H9 (cell line): ENCODE results near the gene AFDN. TPM values are rescaled to one million over a fixed set of nuclear protein-coding genes. Genes with fewer than 3 reads are reported as not detected.

Source experiments
- DNase-seq: peaks from one replicate; pipeline ENCODE4 v3.0.0-alpha.2; 2017
- H2AFZ ChIP-seq: one replicate; pipeline ENCODE4 v1.6.1; 2013; ENCODE audit warnings: mild to moderate bottlenecking, low read length, control low read depth, moderate library complexity
- H2AK5ac ChIP-seq: 2 replicates; pipeline ENCODE4 v1.6.1; 2013; ENCODE audit warnings: low read length, control low read depth, mixed read lengths; ENCODE audit not compliant: insufficient read length
- H2BK120ac ChIP-seq: one replicate; pipeline ENCODE4 v1.6.1; 2013; ENCODE audit warnings: low read depth, mild to moderate bottlenecking, low read length, control low read depth, inconsistent platforms; ENCODE audit not compliant: poor library complexity, severe bottlenecking
- H2BK12ac ChIP-seq: 2 replicates; pipeline ENCODE4 v1.6.1; 2013; ENCODE audit warnings: low read length, control low read depth, mixed read lengths, low read depth; ENCODE audit not compliant: insufficient read length
- H2BK15ac ChIP-seq: 2 replicates; pipeline ENCODE4 v1.6.1; 2013; ENCODE audit warnings: low read depth, low read length, control low read depth
- H2BK20ac ChIP-seq: one replicate; pipeline ENCODE4 v1.6.1; 2013; ENCODE audit warnings: low read depth, mild to moderate bottlenecking, low read length, control low read depth, inconsistent platforms; ENCODE audit not compliant: poor library complexity, severe bottlenecking
- H2BK5ac ChIP-seq: 2 replicates; pipeline ENCODE4 v1.6.1; 2013; ENCODE audit warnings: low read length, control low read depth, mixed read lengths; ENCODE audit not compliant: insufficient read length
- H3K14ac ChIP-seq: 2 replicates; pipeline ENCODE4 v1.6.1; 2013; ENCODE audit warnings: low read length, control low read depth; ENCODE audit not compliant: insufficient read depth
- H3K18ac ChIP-seq: 2 replicates; pipeline ENCODE4 v1.6.1; 2013; ENCODE audit warnings: low read depth, mild to moderate bottlenecking, mixed read lengths, low read length, control low read depth; ENCODE audit not compliant: insufficient read length
- H3K23ac ChIP-seq: 2 replicates; pipeline ENCODE4 v1.6.1; 2013; ENCODE audit warnings: low read length, control low read depth, mixed read lengths, low read depth; ENCODE audit not compliant: insufficient read length
- H3K23me2 ChIP-seq: 2 replicates; pipeline ENCODE4 v1.6.1; 2013; ENCODE audit warnings: low read depth, mild to moderate bottlenecking, mixed read lengths, low read length, control low read depth; ENCODE audit not compliant: insufficient read length, poor library complexity, severe bottlenecking
- H3K27ac ChIP-seq: 2 replicates; pipeline ENCODE4 v1.5.1; 2013; ENCODE audit warnings: low read length, control low read depth, mixed read lengths, low read depth; ENCODE audit not compliant: insufficient read length
- H3K27me3 ChIP-seq: 2 replicates; pipeline ENCODE4 v1.6.1; 2013; ENCODE audit warnings: low read length, control low read depth, inconsistent platforms; ENCODE audit not compliant: insufficient read depth
- H3K4ac ChIP-seq: 2 replicates; pipeline ENCODE4 v1.6.1; 2013; ENCODE audit warnings: low read depth, mild to moderate bottlenecking, control low read depth, inconsistent platforms, low read length, moderate library complexity
- H3K4me1 ChIP-seq: 2 replicates; pipeline ENCODE4 v1.6.1; 2013; ENCODE audit warnings: low read length, control low read depth, inconsistent platforms; ENCODE audit not compliant: insufficient read depth
- H3K4me2 ChIP-seq: 2 replicates; pipeline ENCODE4 v1.6.1; 2013; ENCODE audit warnings: low read length, control low read depth, mixed read lengths; ENCODE audit not compliant: insufficient read length, insufficient read depth
- H3K56ac ChIP-seq: 2 replicates; pipeline ENCODE4 v1.6.1; 2013; ENCODE audit warnings: low read depth, mild to moderate bottlenecking, mixed read lengths, low read length, control low read depth; ENCODE audit not compliant: insufficient read length
- H3K79me1 ChIP-seq: 2 replicates; pipeline ENCODE4 v1.6.1; 2013; ENCODE audit warnings: low read depth, mild to moderate bottlenecking, moderate library complexity, low read length, control low read depth, inconsistent platforms; ENCODE audit not compliant: insufficient read depth, poor library complexity, severe bottlenecking
- H3K79me2 ChIP-seq: 2 replicates; pipeline ENCODE4 v1.6.1; 2013; ENCODE audit warnings: low read length, control low read depth, inconsistent platforms; ENCODE audit not compliant: insufficient read depth
- H3K9ac ChIP-seq: 2 replicates; pipeline ENCODE4 v1.6.1; 2013; ENCODE audit warnings: low read length, control low read depth, mixed read lengths; ENCODE audit not compliant: insufficient read length; ENCODE audit errors: extremely low read depth
- H3K9me3 ChIP-seq: one replicate; pipeline ENCODE4 v1.6.1; 2013; ENCODE audit warnings: low read depth, low read length, inconsistent platforms; ENCODE audit not compliant: control insufficient read depth
- H3T11ph ChIP-seq: one replicate; pipeline ENCODE4 v1.6.1; 2013; ENCODE audit warnings: mild to moderate bottlenecking, low read length, control low read depth, inconsistent platforms
- H4K20me1 ChIP-seq: one replicate; pipeline ENCODE4 v1.6.1; 2013; ENCODE audit not compliant: control insufficient read depth, insufficient read length, insufficient read depth
- H4K5ac ChIP-seq: 2 replicates; pipeline ENCODE4 v1.6.1; 2013; ENCODE audit warnings: low read depth, mild to moderate bottlenecking, mixed read lengths, low read length, control low read depth; ENCODE audit not compliant: insufficient read length
- H4K8ac ChIP-seq: replicated peaks from 2 replicates; pipeline ENCODE4 v1.6.1; 2013; ENCODE audit warnings: low read length, control low read depth, mixed read lengths, low read depth; ENCODE audit not compliant: insufficient read length
- H4K91ac ChIP-seq: 2 replicates; pipeline ENCODE4 v1.6.1; 2013; ENCODE audit warnings: low read depth, mild to moderate bottlenecking, moderate library complexity, mixed read lengths, low read length, control low read depth; ENCODE audit not compliant: insufficient read length
- H3K27ac Mint-ChIP-seq, 3 experiments: 2 replicates in 2 of 3; 3 replicates in 1 of 3; pipeline ENCODE4 v1.8.0; 2020 to 2021; ENCODE audit warnings: mixed read lengths in 3 of 3, mild to moderate bottlenecking in 1 of 3, moderate library complexity in 1 of 3
- H3K27me3 Mint-ChIP-seq: 2 replicates; pipeline ENCODE4 v1.8.0; 2021; ENCODE audit warnings: low read depth, mild to moderate bottlenecking, moderate library complexity, mixed read lengths
- H3K36me3 Mint-ChIP-seq, 3 experiments: 2 replicates in 2 of 3; 3 replicates in 1 of 3; pipeline ENCODE4 v1.8.0; 2020 to 2021; ENCODE audit warnings: low read depth in 3 of 3, mixed read lengths in 3 of 3; ENCODE audit not compliant: insufficient read depth in 1 of 3
- H3K4me1 Mint-ChIP-seq, 2 experiments: 2 replicates each; pipeline ENCODE4 v1.8.0; 2020; ENCODE audit warnings: mixed read lengths in 2 of 2
- H3K4me3 Mint-ChIP-seq, 2 experiments: 2 replicates in 1 of 2; 3 replicates in 1 of 2; pipeline ENCODE4 v1.8.0; 2020 to 2021; ENCODE audit warnings: mild to moderate bottlenecking in 2 of 2, mixed read lengths in 2 of 2, moderate library complexity in 1 of 2
- H3K9me3 Mint-ChIP-seq, 2 experiments: 2 replicates in 1 of 2; 3 replicates in 1 of 2; pipeline ENCODE4 v1.8.0; 2020; ENCODE audit warnings: mild to moderate bottlenecking in 2 of 2, mixed read lengths in 2 of 2, moderate library complexity in 1 of 2
- WGBS: extraction: QIAGEN DNeasy Blood & Tissue Kit; methylation state at CpG from one replicate; pipeline ENCODE4 v1.1.7; 2013; ENCODE audit warnings: missing lambda C conversion rate, low lambda C conversion rate, mixed read lengths; ENCODE audit not compliant: insufficient read length; ENCODE audit errors: extremely low coverage; 5-methylcytosine and 5-hydroxymethylcytosine counted together
- total RNA-seq: library from RNA; stranded (reverse); gene quantifications from 2 replicates; pipeline ENCODE4 v1.2.1, GENCODE V29; 2021
- TF ChIP-seq, protein P1 (sequence below): fragments of 200-600 bp; sonication (generic); conservative IDR thresholded peaks from 3 replicates; pipeline ENCODE4 v1.8.0; 2021; ENCODE audit warnings: antibody characterized with exemption, mild to moderate bottlenecking

The AFDN gene
- total RNA-seq, 1 experiment from 2014 or later: 157 TPM

DNA sequence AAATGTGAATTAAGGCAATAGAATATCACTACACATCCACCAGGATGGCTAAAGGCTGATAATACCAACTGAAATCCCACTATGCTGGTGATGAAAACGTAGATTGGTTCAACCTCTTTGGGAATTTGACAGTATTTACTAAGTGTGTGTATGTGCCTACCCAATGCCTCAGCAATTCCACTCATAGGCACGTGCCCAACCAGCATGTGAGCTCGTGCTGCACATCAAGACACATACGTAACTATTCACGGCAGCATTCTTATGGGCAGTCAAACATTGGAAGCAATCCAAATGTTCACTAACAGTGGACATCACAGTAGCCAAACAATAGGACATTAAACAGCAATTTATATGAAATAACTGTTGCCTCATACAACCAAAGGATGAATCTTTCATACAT lies 15.7 kb upstream of the AFDN start:
- Histone ChIP-seq H3K9me3 (no peaks in the 10 kb centered on the region), H3K14ac (no peak overlapping the region), H4K8ac (no peak overlapping the region), H3K9ac (no peak overlapping the region), H2BK5ac (no peak overlapping the region), H3K4me2 (no peak overlapping the region), H3K56ac (no peak overlapping the region), H4K91ac (no peak overlapping the region), H3K79me1 (no peaks in the 10 kb centered on the region), H2BK20ac (no peak overlapping the region), H2AK5ac (no peak overlapping the region), H3K27ac (no peak overlapping the region), H4K20me1 (no peaks in the 10 kb centered on the region), H3K27me3 (no peaks in the 10 kb centered on the region), H3K23ac (no peak overlapping the region), H2AFZ (no peak overlapping the region), H2BK120ac (no peak overlapping the region), H3K23me2 (no peaks in the 10 kb centered on the region), H3T11ph (no peak overlapping the region), H3K4me1 (no peaks in the 10 kb centered on the region), H4K5ac (no peak overlapping the region), H3K79me2 (no peaks in the 10 kb centered on the region), H3K18ac (no peak overlapping the region), H2BK12ac (no peak overlapping the region), H2BK15ac (no peak overlapping the region), H3K4ac (no peak overlapping the region)
- Mint-ChIP-seq H3K27ac (no peak overlapping the region; a peak in 1 of 7 replicates), H3K4me1 (peaks cover 2 to 3% of the 10 kb centered on the region in 2 experiments; a peak in 1 of 4 replicates), H3K36me3 (no peaks in the 10 kb centered on the region), H3K9me3 (no peaks in the 10 kb centered on the region), H3K27me3 (no peaks in the 10 kb centered on the region), H3K4me3 (no peak overlapping the region)
- WGBS: no CpG with 5 or more reads among the region's 5 CpGs
- DNase-seq: no peak
- TF ChIP-seq, protein P1, sequence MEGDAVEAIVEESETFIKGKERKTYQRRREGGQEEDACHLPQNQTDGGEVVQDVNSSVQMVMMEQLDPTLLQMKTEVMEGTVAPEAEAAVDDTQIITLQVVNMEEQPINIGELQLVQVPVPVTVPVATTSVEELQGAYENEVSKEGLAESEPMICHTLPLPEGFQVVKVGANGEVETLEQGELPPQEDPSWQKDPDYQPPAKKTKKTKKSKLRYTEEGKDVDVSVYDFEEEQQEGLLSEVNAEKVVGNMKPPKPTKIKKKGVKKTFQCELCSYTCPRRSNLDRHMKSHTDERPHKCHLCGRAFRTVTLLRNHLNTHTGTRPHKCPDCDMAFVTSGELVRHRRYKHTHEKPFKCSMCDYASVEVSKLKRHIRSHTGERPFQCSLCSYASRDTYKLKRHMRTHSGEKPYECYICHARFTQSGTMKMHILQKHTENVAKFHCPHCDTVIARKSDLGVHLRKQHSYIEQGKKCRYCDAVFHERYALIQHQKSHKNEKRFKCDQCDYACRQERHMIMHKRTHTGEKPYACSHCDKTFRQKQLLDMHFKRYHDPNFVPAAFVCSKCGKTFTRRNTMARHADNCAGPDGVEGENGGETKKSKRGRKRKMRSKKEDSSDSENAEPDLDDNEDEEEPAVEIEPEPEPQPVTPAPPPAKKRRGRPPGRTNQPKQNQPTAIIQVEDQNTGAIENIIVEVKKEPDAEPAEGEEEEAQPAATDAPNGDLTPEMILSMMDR: no peak
